Measurements from ENCODE around the gene KIFC3.

Gene KIFC3

DNA sequence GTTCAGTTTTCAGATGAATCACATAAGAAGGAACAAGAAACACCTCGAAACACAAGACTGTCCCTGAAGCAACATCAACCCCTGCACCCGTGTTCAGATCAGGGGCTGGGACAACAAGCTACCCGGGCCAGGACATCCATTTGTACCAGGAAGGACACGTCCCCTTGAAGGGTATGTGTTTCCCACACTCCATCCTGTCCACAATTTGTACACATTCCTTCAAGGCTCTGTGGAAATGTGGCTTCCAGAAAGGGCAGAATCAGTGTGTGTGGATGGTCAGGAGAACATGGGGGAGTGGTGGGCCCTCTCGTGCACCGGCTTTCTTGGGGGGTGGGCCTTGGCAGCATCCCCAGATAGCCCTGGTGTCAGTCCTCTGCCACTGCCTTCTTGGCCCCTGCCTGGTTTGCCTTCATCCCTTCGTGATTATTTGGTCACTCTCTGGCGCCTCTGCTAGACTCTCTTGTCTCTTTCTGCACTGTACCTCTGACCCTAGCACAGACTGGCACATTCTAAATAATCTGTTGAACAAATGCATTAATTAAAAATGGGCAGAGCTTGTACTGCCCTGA lies 10.3 kb downstream of the KIFC3 start:
- Histone ChIP-seq H3K9me3 (ENCODE audit: control insufficient read depth, insufficient read depth, low read length) (no peaks in the 10 kb centered on the region), H3F3A (ENCODE audit: control insufficient read depth, insufficient read depth) (no peaks in the 10 kb centered on the region), H3K27ac (ENCODE audit: low read depth, low read length) (no peak overlapping the region), H3K4me3 (ENCODE audit: low read length) (no peak overlapping the region), H3K9me2 (replicated peaks; ENCODE audit: control insufficient read depth, low read length) (no peaks in the 10 kb centered on the region), H3K4me1 (ENCODE audit: control insufficient read depth, low read length) (no peaks in the 10 kb centered on the region), H3K27me3 (ENCODE audit: control insufficient read depth, low read length) (no peaks in the 10 kb centered on the region), H4K20me1 (ENCODE audit: control insufficient read depth, insufficient read depth, low read depth, low read length) (no peaks in the 10 kb centered on the region), H3K36me3 (ENCODE audit: control insufficient read depth, low read length) (no peaks in the 10 kb centered on the region), H3K4me2 (ENCODE audit: low read length) (no peak overlapping the region), H3K79me2 (ENCODE audit: control insufficient read depth, low read length) (no peaks in the 10 kb centered on the region)
- no peak for TF ChIP-seq EZH2phosphoT487 (IDR thresholded peaks at IDR 0.05; ENCODE audit: borderline replicate concordance, low read length)
- TF ChIP-seq, protein P1, sequence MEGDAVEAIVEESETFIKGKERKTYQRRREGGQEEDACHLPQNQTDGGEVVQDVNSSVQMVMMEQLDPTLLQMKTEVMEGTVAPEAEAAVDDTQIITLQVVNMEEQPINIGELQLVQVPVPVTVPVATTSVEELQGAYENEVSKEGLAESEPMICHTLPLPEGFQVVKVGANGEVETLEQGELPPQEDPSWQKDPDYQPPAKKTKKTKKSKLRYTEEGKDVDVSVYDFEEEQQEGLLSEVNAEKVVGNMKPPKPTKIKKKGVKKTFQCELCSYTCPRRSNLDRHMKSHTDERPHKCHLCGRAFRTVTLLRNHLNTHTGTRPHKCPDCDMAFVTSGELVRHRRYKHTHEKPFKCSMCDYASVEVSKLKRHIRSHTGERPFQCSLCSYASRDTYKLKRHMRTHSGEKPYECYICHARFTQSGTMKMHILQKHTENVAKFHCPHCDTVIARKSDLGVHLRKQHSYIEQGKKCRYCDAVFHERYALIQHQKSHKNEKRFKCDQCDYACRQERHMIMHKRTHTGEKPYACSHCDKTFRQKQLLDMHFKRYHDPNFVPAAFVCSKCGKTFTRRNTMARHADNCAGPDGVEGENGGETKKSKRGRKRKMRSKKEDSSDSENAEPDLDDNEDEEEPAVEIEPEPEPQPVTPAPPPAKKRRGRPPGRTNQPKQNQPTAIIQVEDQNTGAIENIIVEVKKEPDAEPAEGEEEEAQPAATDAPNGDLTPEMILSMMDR (IDR thresholded peaks at IDR 0.05; ENCODE audit: low read depth, low read length, poor library complexity, severe bottlenecking): no peak

DNA sequence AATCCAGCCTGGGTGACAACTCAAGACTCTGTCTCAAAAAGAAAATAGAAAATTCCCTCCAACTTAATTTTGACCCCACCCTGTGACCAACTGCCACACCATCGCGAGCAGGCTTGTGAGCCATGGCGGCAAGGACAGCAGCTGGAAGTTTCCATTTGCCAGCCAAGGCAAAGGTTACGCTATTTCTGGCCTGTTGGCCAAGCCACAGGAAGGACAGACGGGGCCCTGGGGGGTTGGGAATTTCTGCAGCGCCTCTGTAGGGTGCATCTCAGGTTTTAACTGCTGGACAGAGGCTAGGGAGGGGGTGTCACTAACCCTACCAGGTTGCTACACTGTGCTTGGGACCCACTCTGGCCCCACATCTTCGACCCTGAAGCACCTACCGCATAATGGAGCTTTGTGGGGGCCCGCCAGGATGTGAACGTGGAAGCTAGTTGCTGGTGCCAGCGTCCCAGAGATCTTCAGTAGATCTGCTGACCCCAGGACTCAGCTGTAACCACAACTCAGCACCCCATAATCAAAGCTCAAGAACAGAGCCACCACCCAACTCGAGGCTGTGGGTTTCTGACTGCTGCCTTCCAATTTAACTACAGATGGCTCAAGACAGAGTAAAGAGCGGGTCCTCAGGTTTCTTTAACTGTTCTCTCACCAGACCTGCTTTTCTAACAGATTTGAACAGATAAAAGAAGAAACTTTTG lies 10.9 kb downstream of the KIFC3 start:
- no peaks in the 10 kb centered on the region for H3F3A ChIP-seq (ENCODE audit: control insufficient read depth, insufficient read depth)
- no peak overlapping the region for H3K27ac ChIP-seq (ENCODE audit: low read depth, low read length)
- TF ChIP-seq EZH2phosphoT487 (IDR thresholded peaks at IDR 0.05; ENCODE audit: borderline replicate concordance, low read length): no peak
- TF ChIP-seq, protein P1 (IDR thresholded peaks at IDR 0.05; ENCODE audit: low read depth, low read length, poor library complexity, severe bottlenecking): no peak
- no peaks in the 10 kb centered on the region for H3K4me1 ChIP-seq (ENCODE audit: control insufficient read depth, low read length)
- no peaks in the 10 kb centered on the region for H3K36me3 ChIP-seq (ENCODE audit: control insufficient read depth, low read length)
- no peaks in the 10 kb centered on the region for H3K9me3 ChIP-seq (ENCODE audit: control insufficient read depth, insufficient read depth, low read length)
- no peaks in the 10 kb centered on the region for H3K9me2 ChIP-seq (replicated peaks; ENCODE audit: control insufficient read depth, low read length)
- no peak overlapping the region for H3K4me2 ChIP-seq (ENCODE audit: low read length)
- H4K20me1 ChIP-seq (ENCODE audit: control insufficient read depth, insufficient read depth, low read depth, low read length): no peaks in the 10 kb centered on the region
- H3K79me2 ChIP-seq (ENCODE audit: control insufficient read depth, low read length): no peaks in the 10 kb centered on the region
- no peak overlapping the region for H3K4me3 ChIP-seq (ENCODE audit: low read length)
- no peaks in the 10 kb centered on the region for H3K27me3 ChIP-seq (ENCODE audit: control insufficient read depth, low read length)

DNA sequence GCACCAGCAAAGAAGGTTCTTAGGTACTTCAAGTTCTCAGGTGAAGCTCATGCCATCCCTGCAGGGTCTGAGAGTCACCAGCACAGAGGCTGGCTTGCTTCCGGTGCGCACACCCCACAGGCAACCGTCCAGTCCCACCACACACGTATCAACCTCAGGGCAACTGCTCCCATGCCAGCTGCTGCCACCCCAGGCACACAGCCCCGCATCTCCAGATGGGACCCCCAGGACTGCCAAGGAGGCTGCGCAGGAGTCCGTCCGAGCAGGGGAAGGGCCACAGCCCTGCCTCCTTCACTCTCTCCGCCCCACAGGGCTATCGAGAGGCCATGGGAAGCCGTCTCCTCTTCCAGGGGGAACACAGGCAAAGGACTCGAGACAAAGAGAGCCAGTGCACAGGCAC lies 13.3 kb downstream of the KIFC3 start:
- Histone ChIP-seq H3K36me3 (ENCODE audit: control insufficient read depth, low read length) (no peaks in the 10 kb centered on the region), H3K27ac (ENCODE audit: low read depth, low read length) (no peak overlapping the region), H3K4me2 (ENCODE audit: low read length) (no peak overlapping the region), H3K4me1 (ENCODE audit: control insufficient read depth, low read length) (no peaks in the 10 kb centered on the region), H3K4me3 (ENCODE audit: low read length) (no peak overlapping the region), H3K9me3 (ENCODE audit: control insufficient read depth, insufficient read depth, low read length) (no peaks in the 10 kb centered on the region), H3K9me2 (replicated peaks; ENCODE audit: control insufficient read depth, low read length) (no peaks in the 10 kb centered on the region), H4K20me1 (ENCODE audit: control insufficient read depth, insufficient read depth, low read depth, low read length) (no peaks in the 10 kb centered on the region), H3K27me3 (ENCODE audit: control insufficient read depth, low read length) (no peaks in the 10 kb centered on the region), H3K79me2 (ENCODE audit: control insufficient read depth, low read length) (no peaks in the 10 kb centered on the region), H3F3A (ENCODE audit: control insufficient read depth, insufficient read depth) (no peaks in the 10 kb centered on the region)
- TF ChIP-seq EZH2phosphoT487 (IDR thresholded peaks at IDR 0.05; ENCODE audit: borderline replicate concordance, low read length): no peak
- TF ChIP-seq, protein P1 (IDR thresholded peaks at IDR 0.05; ENCODE audit: low read depth, low read length, poor library complexity, severe bottlenecking): no peak

Measured in DOHH2 (cell line).